ENCODE results near the gene ARPC4. TPM values are rescaled to one million over a fixed set of nuclear protein-coding genes. Genes with fewer than 3 reads are reported as not detected.
A peak's percentile ranks its signal among the peaks of the same experiment; 100 is the strongest.

Gene ARPC4
- polyA plus RNA-seq, 2 of the 4 experiments (the other 2 are of a cell fraction), result 140 to 298 TPM

GRCh38 chr3:9820543-9820942, 27.7 kb downstream of the ARPC4 start:
- no peak for FAIRE-seq
- TF ChIP-seq ESRRA (IDR thresholded peaks at IDR 0.05; ENCODE audit: borderline replicate concordance, low read length) (no peak), MYC (IDR thresholded peaks at IDR 0.05; ENCODE audit: borderline replicate concordance, low read length) (no peak), CBX8 (IDR thresholded peaks at IDR 0.05) (no peak), KDM1A (IDR thresholded peaks at IDR 0.05; ENCODE audit: low read depth) (no peak), ZSCAN20 (CRISPR knock-in tag; IDR thresholded peaks at IDR 0.05) (no peak), POLR2A (IDR thresholded peaks at IDR 0.05; ENCODE audit: low read length) (no peak), TP53 (CRISPR knock-in tag; IDR thresholded peaks at IDR 0.05) (no peak), RNF2 (IDR thresholded peaks at IDR 0.05; ENCODE audit: borderline replicate concordance, low read depth) (no peak), MAFK (IDR thresholded peaks at IDR 0.05; ENCODE audit: partially characterized antibody) (no peak), NR3C1 (IDR thresholded peaks at IDR 0.05) (no peak)
- CTCF ChIA-PET, result interaction anchor here (0.7 to 2.3 kb wide), 7 partner anchors 9 to 126 kb away, joined by 3 to 9 read pairs (median 6); partner anchors contain the start of gene TTLL3

GRCh38 chr3:9820946-9821345, 28.1 kb downstream of the ARPC4 start:
- H3K4me2 ChIP-seq, result no peak overlapping the region
- no peaks in the 10 kb centered on the region for H3K9me3 ChIP-seq
- ATAC-seq, result peak; percentile 88 to 91
- no peak overlapping the region for H3K4me3 ChIP-seq
- H3K4me1 ChIP-seq, result no peaks in the 10 kb centered on the region
- 76% methylated on average over 2 of the region's 2 CpGs for WGBS (ENCODE audit: missing lambda C conversion rate)
- no peak for FAIRE-seq
- POLR2A ChIA-PET, result no interaction called here
- peak in 1 of 2 experiments; percentile 56 for DNase-seq (ENCODE audit: low read depth in 1 of 2, low spot score in 1 of 2)
- no peak overlapping the region for H3K27ac ChIP-seq
- TF ChIP-seq HOXB13 (CRISPR knock-in tag; IDR thresholded peaks at IDR 0.05; ENCODE audit: low read depth), result no peak
- peak; percentile 23 to 36; a peak in 1 of 5 replicates for TF ChIP-seq RAD21 (conservative IDR thresholded peaks at IDR 0.05 in 1 of 2, IDR thresholded peaks at IDR 0.05 in 1 of 2)
- TF ChIP-seq CTCF (IDR thresholded peaks at IDR 0.05), result peak; percentile 19; the same call in 1 of the 3 replicates
- TF ChIP-seq TP53 (CRISPR knock-in tag; IDR thresholded peaks at IDR 0.05), result no peak
- CTCF ChIA-PET, result interaction anchor here (0.8 to 1.7 kb wide), 6 partner anchors 9 to 126 kb away, joined by 3 to 8 read pairs (median 3); no protein-coding TSS in a partner anchor

More at GRCh38 chr3:9820543-9820942, 27.7 kb downstream of the ARPC4 start:
- Histone ChIP-seq H3K9me3 (no peaks in the 10 kb centered on the region), H3K4me1 (no peaks in the 10 kb centered on the region), H3K4me3 (no peak overlapping the region), H3K27ac (no peak overlapping the region), H3K4me2 (no peak overlapping the region)
- peak; percentile 14 to 23; a peak in 4 of 6 replicates for ATAC-seq
- DNase-seq (ENCODE audit: low read depth in 1 of 2, low spot score in 1 of 2), result no peak
- POLR2A ChIA-PET, result no interaction called here
- 83% methylated on average over 12 of the region's 12 CpGs for WGBS (ENCODE audit: missing lambda C conversion rate)

GRCh38 chr3:9825451-9826040, 32.7 kb downstream of the ARPC4 start:
- WGBS (ENCODE audit: missing lambda C conversion rate), result 77% methylated on average over 14 of the region's 14 CpGs
- H3K4me1 ChIP-seq, result no peaks in the 10 kb centered on the region
- H3K4me2 ChIP-seq, result no peak overlapping the region
- no peak overlapping the region for H3K4me3 ChIP-seq
- POLR2A ChIA-PET, result no interaction called here
- H3K27ac ChIP-seq, result no peak overlapping the region
- DNase-seq (ENCODE audit: low read depth in 1 of 2, low spot score in 1 of 2) (no peak), FAIRE-seq (no peak), ATAC-seq (no peak)
- CTCF ChIA-PET, result interaction anchor here (0.9 to 5.2 kb wide), 4 partner anchors 9 to 121 kb away, joined by 4 to 30 read pairs (median 4); no protein-coding TSS in a partner anchor
- no peaks in the 10 kb centered on the region for H3K9me3 ChIP-seq
- TF ChIP-seq POLR2AphosphoS2 (conservative IDR thresholded peaks at IDR 0.05; ENCODE audit: low read length) (no peak), SMC3 (IDR thresholded peaks at IDR 0.05) (no peak), BCL3 (IDR thresholded peaks at IDR 0.05) (no peak), CEBPB (IDR thresholded peaks at IDR 0.05) (no peak), MAZ (IDR thresholded peaks at IDR 0.05; ENCODE audit: borderline replicate concordance, low read depth, low read length) (no peak), HMGXB4 (CRISPR knock-in tag; IDR thresholded peaks at IDR 0.05; ENCODE audit: borderline replicate concordance) (no peak), NFE2L2 (conservative IDR thresholded peaks at IDR 0.05; ENCODE audit: low read length) (no peak)

Measured in A549 (cell line).